Suprapubic skin (tissue), 4 donors: ENCODE measurements around the gene STXBP2. TPM values are rescaled to one million over a fixed set of nuclear protein-coding genes. Genes with fewer than 3 reads are reported as not detected.

ENCODE experiments used
- DNase-seq, 2 donors: peaks; one replicate each; pipeline ENCODE4 v3.0.0-alpha.2; 2019; ENCODE audit warnings: low spot score in 2 of 2
- H3K27ac ChIP-seq: fragments of 200-600 bp; sonication (generic); one replicate; pipeline ENCODE4 v1.5.1; 2019
- H3K27me3 ChIP-seq: fragments of 200-600 bp; sonication (generic); one replicate; pipeline ENCODE4 v1.5.1; 2019
- H3K36me3 ChIP-seq: fragments of 200-600 bp; sonication (generic); one replicate; pipeline ENCODE4 v1.5.1; 2019
- H3K4me1 ChIP-seq: fragments of 200-600 bp; sonication (generic); one replicate; pipeline ENCODE4 v1.5.1; 2019
- H3K4me3 ChIP-seq: fragments of 200-600 bp; sonication (generic); one replicate; pipeline ENCODE4 v1.5.1; 2019; ENCODE audit warnings: mild to moderate bottlenecking
- H3K9me3 ChIP-seq: fragments of 200-600 bp; sonication (generic); one replicate; pipeline ENCODE4 v1.5.1; 2019
- CTCF ChIP-seq, 2 donors: fragments of 200-600 bp in 1 of 2; fragments of 450-650 bp in 1 of 2; sonication (generic) in 1 of 2; IDR thresholded peaks; one replicate each; pipeline ENCODE4 v1.5.1; 2016 to 2019; ENCODE audit warnings: antibody characterized with exemption in 2 of 2, mild to moderate bottlenecking in 1 of 2, moderate library complexity in 1 of 2
- EP300 ChIP-seq: sonication (generic); formaldehyde crosslinking; IDR thresholded peaks from one replicate; pipeline ENCODE4 v1.6.1; 2017; ENCODE audit warnings: antibody characterized with exemption
- POLR2A ChIP-seq, 2 donors: fragments of 450-650 bp; IDR thresholded peaks; one replicate each; pipeline ENCODE4 v1.6.1; 2017; ENCODE audit warnings: antibody characterized with exemption in 2 of 2, mild to moderate bottlenecking in 2 of 2, moderate library complexity in 2 of 2
- POLR2AphosphoS5 ChIP-seq, 3 donors: sonication (generic); formaldehyde crosslinking; IDR thresholded peaks; one replicate each; pipeline ENCODE4 v1.6.1; 2017; ENCODE audit warnings: antibody characterized with exemption in 3 of 3
- WGBS: methylation state at CpG from one replicate; pipeline ENCODE4 v1.1.5; 2018; 5-methylcytosine and 5-hydroxymethylcytosine counted together
- total RNA-seq, 4 donors: library from RNA; depleted of rRNA; stranded (reverse); fragments of >200 nt; gene quantifications; one replicate each; pipeline ENCODE4 v1.1.0, GENCODE V29; 2016

The STXBP2 gene
- total RNA-seq, 4 donors from 2014 or later = 41.2 to 88.7 (median 50.9) TPM

GRCh38 chr19:7603919-7604318, 33.0 kb upstream of the STXBP2 start:
- Histone ChIP-seq H3K27ac (no peak overlapping the region), H3K27me3 (peaks cover 16% of the 10 kb centered on the region), H3K4me1 (peaks cover 3% of the 10 kb centered on the region), H3K9me3 (no peaks in the 10 kb centered on the region), H3K4me3 (no peak overlapping the region), H3K36me3 (peaks cover 16% of the 10 kb centered on the region)
- WGBS = 78% methylated on average over 9 of the region's 9 CpGs
- TF ChIP-seq POLR2A (IDR thresholded peaks at IDR 0.05) = no peak
- TF ChIP-seq CTCF (IDR thresholded peaks at IDR 0.05) = no peak
- no peak for TF ChIP-seq POLR2AphosphoS5 (IDR thresholded peaks at IDR 0.05)
- TF ChIP-seq EP300 = no peak
- no peak for DNase-seq

- H3K27me3 ChIP-seq = peaks cover 16% of the 10 kb centered on the region
- no peak overlapping the region for H3K4me3 ChIP-seq
- H3K36me3 ChIP-seq = peaks cover 28% of the 10 kb centered on the region
- TF ChIP-seq POLR2A (IDR thresholded peaks at IDR 0.05) = no peak
- TF ChIP-seq POLR2AphosphoS5 (IDR thresholded peaks at IDR 0.05) = no peak
- peaks cover 3% of the 10 kb centered on the region for H3K4me1 ChIP-seq
- no peak for DNase-seq
- 76% methylated on average over 14 of the region's 14 CpGs for WGBS
- H3K27ac ChIP-seq = no peak overlapping the region
- H3K9me3 ChIP-seq = no peaks in the 10 kb centered on the region
Observed at GRCh38 chr19:7605490-7606222, 31.3 kb upstream of the STXBP2 start.

GRCh38 chr19:7606289-7606688, 30.6 kb upstream of the STXBP2 start:
- TF ChIP-seq EP300 (no peak), POLR2A (IDR thresholded peaks at IDR 0.05) (no peak), POLR2AphosphoS5 (IDR thresholded peaks at IDR 0.05) (no peak)
- no peak for DNase-seq
- Histone ChIP-seq H3K27me3 (peaks cover 16% of the 10 kb centered on the region), H3K36me3 (peaks cover 34% of the 10 kb centered on the region), H3K9me3 (no peaks in the 10 kb centered on the region), H3K4me3 (no peak overlapping the region), H3K27ac (no peak overlapping the region), H3K4me1 (peaks cover 3% of the 10 kb centered on the region)
- WGBS = 94% methylated on average over 8 of the region's 17 CpGs

GRCh38 chr19:7607212-7607873, 29.6 kb upstream of the STXBP2 start:
- no peak for TF ChIP-seq CTCF (IDR thresholded peaks at IDR 0.05)
- no peak for TF ChIP-seq POLR2A (IDR thresholded peaks at IDR 0.05)
- no peak for TF ChIP-seq POLR2AphosphoS5 (IDR thresholded peaks at IDR 0.05)
- no peak for TF ChIP-seq EP300
- peaks cover 14% of the 10 kb centered on the region for H3K27me3 ChIP-seq
- peaks cover 45% of the 10 kb centered on the region for H3K36me3 ChIP-seq
- H3K4me1 ChIP-seq = peaks cover 3% of the 10 kb centered on the region
- H3K27ac ChIP-seq = no peak overlapping the region
- no peaks in the 10 kb centered on the region for H3K9me3 ChIP-seq
- WGBS = 77% methylated on average over 2 of the region's 10 CpGs
- H3K4me3 ChIP-seq = no peak overlapping the region
- peak in 1 of 2 donors; percentile 58 for DNase-seq

- Histone ChIP-seq H3K27ac (no peak overlapping the region), H3K4me1 (no peaks in the 10 kb centered on the region), H3K36me3 (peaks cover 51% of the 10 kb centered on the region), H3K27me3 (peaks cover 8% of the 10 kb centered on the region), H3K4me3 (no peak overlapping the region), H3K9me3 (no peaks in the 10 kb centered on the region)
- 88% methylated on average over 18 of the region's 25 CpGs for WGBS
- TF ChIP-seq CTCF (IDR thresholded peaks at IDR 0.05) (no peak), EP300 (no peak), POLR2A (IDR thresholded peaks at IDR 0.05) (no peak), POLR2AphosphoS5 (IDR thresholded peaks at IDR 0.05) (no peak)
- no peak for DNase-seq
Observed at GRCh38 chr19:7607874-7608560, 28.9 kb upstream of the STXBP2 start.
